Right atrium auricular region (tissue), 2 donors: ENCODE data around the gene KIF19. TPM values are rescaled to one million over a fixed set of nuclear protein-coding genes. Genes with fewer than 3 reads are reported as not detected.
"Not testable (repeated sequence)": the region's sequence is repeated elsewhere in the genome, so short reads cannot be mapped to it uniquely, and the experiment has no call there.

ENCODE experiments used
- DNase-seq: peaks from one replicate; pipeline ENCODE4 v3.0.0-alpha.2; 2019; ENCODE audit warnings: low spot score
- H3K27ac ChIP-seq, 2 donors: fragments of 200-600 bp; sonication (generic); 1 replicate in 1 of 2; 2 replicates in 1 of 2; pipeline ENCODE4 v1.5.1; 2016 to 2019
- H3K27me3 ChIP-seq, 2 donors: fragments of 200-600 bp; sonication (generic); one replicate each; pipeline versions ENCODE4 v1.5.1 to v1.6.0; 2017 to 2019
- H3K36me3 ChIP-seq: fragments of 200-600 bp; sonication (generic); one replicate; pipeline ENCODE4 v1.5.1; 2016
- H3K4me1 ChIP-seq, 2 donors: fragments of 200-600 bp; sonication (generic); one replicate each; pipeline versions ENCODE4 v1.5.1 to v1.6.0; 2017 to 2019
- H3K4me3 ChIP-seq, 2 donors: fragments of 200-600 bp; sonication (generic); 1 replicate in 1 of 2; 2 replicates in 1 of 2; pipeline ENCODE4 v1.5.1; 2017 to 2019; ENCODE audit warnings: mild to moderate bottlenecking in 1 of 2, moderate library complexity in 1 of 2
- H3K9me3 ChIP-seq, 2 donors: fragments of 200-600 bp; sonication (generic); one replicate each; pipeline ENCODE4 v1.5.1; 2019
- total RNA-seq, 2 donors: library from RNA; depleted of rRNA; stranded (reverse); fragments of >200 nt; gene quantifications; one replicate each; pipeline ENCODE4 v1.1.0, GENCODE V29; 2016
- TF ChIP-seq, protein P1 (sequence below), 2 donors: fragments of 200-600 bp; sonication (generic); IDR thresholded peaks; one replicate each; pipeline ENCODE4 v1.5.1; 2019; ENCODE audit warnings: antibody characterized with exemption in 2 of 2

The KIF19 gene
- total RNA-seq, 2 donors from 2014 or later = 0.30 TPM; not detected in 1

GRCh38 chr17:74394977-74395376, 69.0 kb downstream of the KIF19 start:
- Histone ChIP-seq H3K4me3 (no peak overlapping the region), H3K36me3 (no peaks in the 10 kb centered on the region), H3K27me3 (no peaks in the 10 kb centered on the region), H3K9me3 (no peaks in the 10 kb centered on the region), H3K4me1 (no peaks in the 10 kb centered on the region), H3K27ac (no peak overlapping the region)
- DNase-seq = no peak
- TF ChIP-seq, protein P1, sequence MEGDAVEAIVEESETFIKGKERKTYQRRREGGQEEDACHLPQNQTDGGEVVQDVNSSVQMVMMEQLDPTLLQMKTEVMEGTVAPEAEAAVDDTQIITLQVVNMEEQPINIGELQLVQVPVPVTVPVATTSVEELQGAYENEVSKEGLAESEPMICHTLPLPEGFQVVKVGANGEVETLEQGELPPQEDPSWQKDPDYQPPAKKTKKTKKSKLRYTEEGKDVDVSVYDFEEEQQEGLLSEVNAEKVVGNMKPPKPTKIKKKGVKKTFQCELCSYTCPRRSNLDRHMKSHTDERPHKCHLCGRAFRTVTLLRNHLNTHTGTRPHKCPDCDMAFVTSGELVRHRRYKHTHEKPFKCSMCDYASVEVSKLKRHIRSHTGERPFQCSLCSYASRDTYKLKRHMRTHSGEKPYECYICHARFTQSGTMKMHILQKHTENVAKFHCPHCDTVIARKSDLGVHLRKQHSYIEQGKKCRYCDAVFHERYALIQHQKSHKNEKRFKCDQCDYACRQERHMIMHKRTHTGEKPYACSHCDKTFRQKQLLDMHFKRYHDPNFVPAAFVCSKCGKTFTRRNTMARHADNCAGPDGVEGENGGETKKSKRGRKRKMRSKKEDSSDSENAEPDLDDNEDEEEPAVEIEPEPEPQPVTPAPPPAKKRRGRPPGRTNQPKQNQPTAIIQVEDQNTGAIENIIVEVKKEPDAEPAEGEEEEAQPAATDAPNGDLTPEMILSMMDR (IDR thresholded peaks at IDR 0.05) = no peak

- H3K36me3 ChIP-seq = no peaks in the 10 kb centered on the region
- no peaks in the 10 kb centered on the region for H3K27me3 ChIP-seq
- no peak overlapping the region for H3K4me3 ChIP-seq
- no peak overlapping the region for H3K27ac ChIP-seq
- TF ChIP-seq, protein P1 (IDR thresholded peaks at IDR 0.05) = no peak
- no peaks in the 10 kb centered on the region for H3K9me3 ChIP-seq
- H3K4me1 ChIP-seq = no peaks in the 10 kb centered on the region
- DNase-seq = no peak
These were observed 70.5 kb downstream of the KIF19 start for GRCh38 chr17:74396567-74396966.

GRCh38 chr17:74402048-74402447, 76.0 kb downstream of the KIF19 start:
- Histone ChIP-seq H3K36me3 (no peaks in the 10 kb centered on the region), H3K4me3 (no peak overlapping the region), H3K27ac (no peak overlapping the region), H3K27me3 (no peaks in the 10 kb centered on the region), H3K4me1 (no peaks in the 10 kb centered on the region), H3K9me3 (no peaks in the 10 kb centered on the region)
- DNase-seq = no peak
- TF ChIP-seq, protein P1 (IDR thresholded peaks at IDR 0.05) = no peak

GRCh38 chr17:74403512-74404137, 77.6 kb downstream of the KIF19 start:
- TF ChIP-seq, protein P1 (IDR thresholded peaks at IDR 0.05) = no peak
- no peak for DNase-seq

DNA sequence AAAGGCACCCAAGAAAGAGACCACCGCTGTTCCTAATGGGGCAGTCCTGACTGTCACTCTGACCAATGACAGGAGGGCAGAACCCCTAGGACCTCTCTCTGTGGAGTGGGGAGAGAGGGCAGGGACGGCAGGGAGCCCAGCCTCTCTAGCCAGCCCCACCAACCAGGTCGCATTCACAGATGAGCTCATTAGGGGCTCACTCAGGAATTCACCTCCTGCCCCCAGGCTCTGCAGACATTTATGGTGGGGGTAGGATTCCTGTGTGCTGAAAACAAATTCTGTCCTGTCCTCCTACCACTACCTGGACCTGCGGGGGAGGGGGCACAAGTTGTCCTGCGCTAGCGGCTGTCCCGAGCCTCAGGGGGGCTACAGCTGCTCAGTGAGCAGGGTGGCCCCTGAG, 78.2 kb downstream of the KIF19 start:
- Histone ChIP-seq H3K27ac (no peak overlapping the region), H3K9me3 (no peaks in the 10 kb centered on the region), H3K4me3 (no peak overlapping the region), H3K27me3 (no peaks in the 10 kb centered on the region), H3K4me1 (no peaks in the 10 kb centered on the region), H3K36me3 (no peaks in the 10 kb centered on the region)
- no peak for DNase-seq
- TF ChIP-seq, protein P1 (IDR thresholded peaks at IDR 0.05) = no peak

More at GRCh38 chr17:74403512-74404137, 77.6 kb downstream of the KIF19 start:
- Histone ChIP-seq H3K27me3 (no peaks in the 10 kb centered on the region), H3K4me1 (no peaks in the 10 kb centered on the region), H3K36me3 (no peaks in the 10 kb centered on the region), H3K9me3 (no peaks in the 10 kb centered on the region), H3K27ac (no peak overlapping the region), H3K4me3 (no peak overlapping the region)

DNA sequence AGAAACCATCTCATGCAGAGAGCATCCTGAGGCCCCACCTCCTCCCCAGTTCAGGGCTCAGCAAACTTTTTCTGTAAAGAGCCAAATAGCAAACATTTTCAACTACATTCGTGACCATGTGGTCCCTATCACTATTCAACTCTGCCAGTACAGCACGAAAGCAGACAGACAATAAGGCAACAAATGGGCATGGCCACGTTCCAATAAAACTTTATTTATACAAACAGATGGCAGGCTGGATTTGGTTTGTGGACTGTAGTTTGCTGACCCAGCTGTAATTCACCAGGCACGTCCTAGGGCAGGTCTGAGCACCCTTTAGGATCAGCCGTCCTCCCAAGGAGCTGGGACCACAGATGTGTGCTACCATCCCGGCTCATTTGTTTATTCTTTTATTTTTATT, 78.8 kb downstream of the KIF19 start:
- TF ChIP-seq, protein P1 (IDR thresholded peaks at IDR 0.05) = no peak
- DNase-seq = no peak
- no peak overlapping the region for H3K4me3 ChIP-seq
- H3K36me3 ChIP-seq = no peaks in the 10 kb centered on the region
- H3K9me3 ChIP-seq = no peaks in the 10 kb centered on the region
- H3K27ac ChIP-seq = no peak overlapping the region
- H3K4me1 ChIP-seq = no peaks in the 10 kb centered on the region
- no peaks in the 10 kb centered on the region for H3K27me3 ChIP-seq

DNA sequence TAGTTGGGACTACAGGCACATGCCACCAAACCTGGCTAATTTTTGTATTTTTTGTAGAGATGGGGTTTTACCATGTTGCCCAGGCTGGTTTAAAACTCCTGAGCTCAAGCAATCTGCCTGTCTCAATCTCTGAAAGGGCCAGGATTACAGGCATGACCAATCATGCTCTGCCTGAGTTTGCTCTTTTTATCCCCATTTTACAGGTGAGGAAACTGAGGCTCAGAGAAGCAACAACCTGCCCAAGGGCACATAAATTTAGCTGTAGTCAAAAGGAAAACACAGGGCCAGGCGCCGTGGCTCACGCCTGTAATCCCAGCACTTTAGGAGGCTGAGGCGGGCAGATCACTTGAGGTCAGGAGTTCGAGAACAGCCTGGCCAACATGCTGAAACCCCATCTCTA, 79.3 kb downstream of the KIF19 start:
- H3K27me3 ChIP-seq, H3K4me1 ChIP-seq, H3K9me3 ChIP-seq, H3K4me3 ChIP-seq, DNase-seq, H3K36me3 ChIP-seq, H3K27ac ChIP-seq: not testable (repeated sequence)
